Stimulated activated CD8-positive, alpha-beta memory T cell treated with anti-CD3 and anti-CD28 coated beads, Interleukin-15, amount 100 ng/mL, for 24 hours (primary cell): ENCODE results near the gene ARHGAP18.

Experiments
- DNase-seq: peaks from one replicate; pipeline ENCODE4 v3.0.0-alpha.2; 2020; ENCODE audit warnings: low read depth

ARHGAP18 gene

DNA sequence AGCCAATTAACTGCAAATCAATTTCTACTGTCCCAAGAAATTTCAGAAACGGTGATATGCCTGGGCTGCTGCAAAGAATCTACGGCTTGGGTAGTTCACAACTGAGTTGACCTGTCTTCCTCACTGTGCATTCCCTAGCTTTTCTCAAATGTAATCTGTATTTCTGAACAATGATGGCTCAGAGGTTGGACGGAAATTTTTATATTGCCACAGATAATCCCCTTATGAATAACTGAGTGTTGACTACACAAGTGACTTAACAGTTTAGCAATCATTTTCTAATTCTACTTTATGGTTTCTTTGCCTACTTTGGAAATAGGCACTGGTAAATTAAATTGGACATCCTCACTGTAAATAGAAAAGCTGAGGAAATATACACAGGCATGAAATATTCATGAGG lies 94.5 kb downstream of the ARHGAP18 start:
- no peak for DNase-seq

DNA sequence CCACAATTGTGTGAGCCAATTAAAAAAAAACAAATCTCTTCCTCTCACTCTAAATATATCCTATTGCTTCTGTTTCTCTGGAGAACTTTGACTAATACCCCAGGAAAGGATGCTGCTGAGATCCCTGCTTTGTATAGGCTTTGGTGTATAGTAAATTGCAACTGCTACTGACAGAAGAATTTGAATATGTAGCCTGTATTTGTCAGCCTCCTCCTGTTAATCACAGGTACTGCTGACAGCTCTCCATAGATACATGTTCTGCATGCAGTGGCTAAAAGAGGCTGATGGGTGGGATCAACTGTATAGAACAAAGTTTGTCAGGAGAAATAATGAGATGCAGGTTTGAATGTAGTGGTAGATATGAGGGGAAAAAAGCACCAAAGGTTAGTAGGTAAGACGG lies 95.0 kb downstream of the ARHGAP18 start:
- no peak for DNase-seq

DNA sequence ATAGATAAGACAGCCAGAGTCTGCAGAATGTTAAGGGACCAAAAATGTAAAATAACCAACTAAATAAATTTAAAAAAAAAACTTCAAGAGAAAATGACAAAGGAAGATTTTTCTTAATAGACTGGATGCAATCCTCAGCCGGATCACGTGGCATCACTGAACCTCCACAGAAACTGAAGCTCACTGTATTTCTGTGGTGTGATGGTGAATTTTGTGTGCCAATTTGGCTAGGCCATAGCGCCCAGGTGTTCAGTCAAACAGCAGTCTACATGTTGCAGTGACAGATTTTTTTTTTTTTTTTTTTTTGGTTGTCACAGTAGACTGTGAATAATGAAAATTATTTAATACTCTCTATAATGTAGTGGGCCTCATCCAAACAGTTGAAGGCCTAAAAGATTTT lies 95.5 kb downstream of the ARHGAP18 start:
- no peak for DNase-seq

DNA sequence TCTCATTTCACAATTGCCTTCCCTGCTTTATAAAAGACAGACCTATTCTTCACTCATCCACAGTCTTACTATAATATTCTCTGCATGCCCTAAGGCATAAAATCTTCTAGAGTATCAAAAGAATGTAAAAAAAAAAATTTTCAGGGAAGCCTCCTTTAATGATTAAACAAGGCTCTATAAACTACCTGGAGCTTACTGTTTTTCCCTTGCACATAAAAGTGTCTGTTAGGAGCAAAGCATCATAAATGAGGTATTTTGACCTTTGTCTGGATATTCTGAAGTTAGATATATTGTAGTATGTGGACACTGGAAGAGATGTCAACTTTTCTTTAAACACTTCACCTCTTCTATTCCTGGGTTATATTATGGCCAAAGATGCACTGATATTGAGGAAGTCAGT lies 97.5 kb downstream of the ARHGAP18 start:
- no peak for DNase-seq

DNA sequence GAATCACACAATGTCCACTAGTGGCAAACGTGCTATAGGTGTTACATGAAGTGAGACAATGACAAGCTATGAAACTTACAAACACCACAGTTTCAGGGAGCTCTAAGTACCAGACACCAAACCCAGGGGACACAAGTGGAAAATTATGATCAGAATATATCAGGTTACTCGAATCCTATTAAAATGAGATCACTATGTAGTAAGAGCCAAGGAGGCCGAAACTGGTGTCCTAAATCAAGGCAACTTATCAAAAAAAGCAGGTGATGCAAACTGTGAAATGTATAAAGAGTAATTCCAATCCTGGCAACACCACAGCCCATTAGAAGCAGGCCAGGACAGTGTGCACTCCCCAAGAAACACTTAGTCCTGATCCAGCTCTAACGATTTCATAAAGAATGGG lies 100.3 kb downstream of the ARHGAP18 start:
- no peak for DNase-seq

DNA sequence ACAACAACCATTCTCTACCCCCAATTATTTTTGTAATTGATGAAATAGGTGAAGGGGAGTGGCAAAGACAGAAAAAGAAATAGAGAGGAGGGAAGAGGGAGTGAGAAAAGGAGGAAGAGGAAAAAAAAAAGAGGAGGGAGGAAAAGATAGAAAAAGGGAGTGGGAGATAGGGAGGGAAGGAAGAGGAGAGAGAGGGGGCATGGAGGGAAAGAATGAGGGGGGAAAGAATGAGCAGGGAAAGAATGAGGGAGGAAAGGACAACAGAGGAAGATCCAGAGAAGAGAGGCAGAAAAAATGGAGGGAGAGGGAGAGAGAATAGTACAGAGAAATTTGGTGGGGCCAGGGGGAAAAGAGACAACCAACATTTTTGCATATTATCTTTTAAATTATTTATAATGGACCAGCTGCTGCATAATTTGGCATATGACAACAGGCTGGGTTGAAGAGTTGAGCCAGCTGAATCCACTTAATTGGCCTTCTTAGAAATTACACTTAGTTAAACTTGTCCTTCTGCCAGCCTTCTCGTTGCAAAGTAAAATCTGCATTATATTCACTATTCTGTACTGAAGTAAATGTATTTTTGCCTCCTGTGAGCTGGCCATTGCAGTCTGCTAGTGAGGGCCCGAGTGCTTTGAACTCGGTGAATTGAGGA lies 101.0 kb downstream of the ARHGAP18 start:
- DNase-seq, result no peak

DNA sequence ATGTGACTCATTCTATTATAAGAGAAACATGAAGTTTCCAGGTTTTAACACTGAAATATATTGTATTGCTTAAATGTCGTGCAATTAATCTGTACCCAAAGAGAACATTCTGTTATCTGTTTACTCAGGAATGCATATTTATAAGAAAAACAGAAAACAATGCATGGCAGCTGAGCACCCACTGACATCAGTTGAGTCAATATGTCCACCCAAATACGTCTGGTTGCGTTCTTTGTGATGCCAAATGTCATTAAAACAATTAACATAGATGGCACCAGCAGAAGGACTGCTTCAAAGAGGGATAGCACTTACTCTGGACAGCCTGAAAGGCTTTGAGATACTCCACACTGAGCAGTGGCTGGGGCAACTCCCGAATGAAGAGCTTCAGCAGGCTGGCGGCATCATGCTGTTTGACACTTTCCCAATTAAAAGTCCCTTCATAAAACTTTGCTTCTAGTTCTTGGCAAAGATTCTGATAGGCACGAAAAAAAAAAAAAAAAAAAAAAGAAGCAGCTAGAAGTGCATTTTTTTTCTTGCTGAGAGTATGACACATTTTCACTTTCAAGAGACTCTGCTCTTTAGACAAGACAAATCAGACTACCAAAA lies 102.3 kb downstream of the ARHGAP18 start:
- no peak for DNase-seq

DNA sequence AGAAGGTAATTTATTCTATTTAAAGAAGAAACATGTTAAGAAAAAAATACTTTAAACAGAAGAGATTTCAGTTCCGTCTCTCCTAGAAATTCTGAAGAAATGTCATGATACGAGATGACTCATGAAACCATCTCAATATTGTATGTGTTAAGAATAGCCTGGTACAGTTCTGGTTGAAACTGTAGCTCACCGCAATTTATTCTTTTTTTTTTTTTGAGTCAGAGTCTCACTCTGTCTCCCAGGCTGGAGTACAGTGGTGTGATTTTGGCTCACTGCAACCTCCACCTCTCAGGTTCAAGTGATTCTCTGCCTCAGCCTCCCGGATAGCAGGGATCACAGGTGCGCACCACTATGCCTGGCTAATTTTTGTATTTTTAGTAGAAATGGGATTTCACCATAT lies 103.3 kb downstream of the ARHGAP18 start:
- no peak for DNase-seq

DNA sequence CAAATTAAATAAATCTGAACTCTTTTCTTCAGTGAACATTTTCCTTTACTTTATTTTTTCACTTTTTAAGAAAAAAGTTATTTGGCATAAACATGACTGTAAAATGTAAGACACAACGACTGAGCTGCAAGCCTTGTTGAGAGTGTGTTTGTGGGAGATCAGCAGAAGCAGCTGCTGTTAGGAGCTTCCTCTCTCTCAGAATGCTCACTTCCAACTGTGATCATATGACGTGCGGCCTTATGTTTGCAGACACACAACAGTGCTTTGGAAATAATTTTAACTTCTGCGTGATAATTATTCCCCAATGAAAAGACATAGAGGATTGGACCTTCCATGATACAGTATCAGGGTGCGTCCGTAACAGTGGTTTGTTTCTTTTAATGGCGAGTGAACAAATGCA lies 104.0 kb downstream of the ARHGAP18 start:
- DNase-seq, result no peak

DNA sequence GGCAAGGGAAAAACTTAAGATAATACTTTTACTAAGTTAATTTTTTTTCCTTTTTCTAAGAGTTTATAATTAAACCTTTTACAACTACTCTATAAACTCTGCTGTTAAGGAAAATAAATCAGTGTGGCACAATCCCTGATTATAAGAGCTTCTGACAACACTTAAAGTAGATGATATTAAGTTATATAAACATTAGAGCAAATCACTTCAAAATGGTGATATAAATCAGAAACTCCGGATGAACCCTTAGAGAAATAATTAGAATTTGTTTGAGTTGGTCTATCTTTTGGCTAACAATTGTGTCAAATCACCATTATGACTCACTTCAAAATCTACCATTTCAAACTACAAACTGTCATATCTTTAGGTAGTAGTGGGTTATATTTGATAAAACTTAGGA lies 104.9 kb downstream of the ARHGAP18 start:
- no peak for DNase-seq

DNA sequence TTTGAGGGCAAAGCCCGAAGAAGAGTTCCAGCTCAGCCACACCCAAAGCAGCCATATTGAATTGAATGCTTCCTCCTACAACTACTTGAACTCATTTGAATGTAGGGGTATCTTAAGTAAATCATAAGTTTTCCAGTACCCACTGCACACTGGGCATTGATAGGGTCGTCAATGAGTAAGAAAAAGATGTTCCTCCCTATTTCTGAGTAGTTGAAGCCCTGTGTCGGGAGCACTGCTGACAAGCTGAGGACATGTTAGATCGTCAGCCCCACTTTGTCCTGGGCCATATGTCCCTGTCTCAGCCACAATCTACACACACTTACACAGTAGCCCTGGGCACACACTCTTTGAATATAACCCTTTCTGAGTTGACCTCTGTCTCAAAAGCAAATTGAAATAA lies 105.7 kb downstream of the ARHGAP18 start:
- no peak for DNase-seq

DNA sequence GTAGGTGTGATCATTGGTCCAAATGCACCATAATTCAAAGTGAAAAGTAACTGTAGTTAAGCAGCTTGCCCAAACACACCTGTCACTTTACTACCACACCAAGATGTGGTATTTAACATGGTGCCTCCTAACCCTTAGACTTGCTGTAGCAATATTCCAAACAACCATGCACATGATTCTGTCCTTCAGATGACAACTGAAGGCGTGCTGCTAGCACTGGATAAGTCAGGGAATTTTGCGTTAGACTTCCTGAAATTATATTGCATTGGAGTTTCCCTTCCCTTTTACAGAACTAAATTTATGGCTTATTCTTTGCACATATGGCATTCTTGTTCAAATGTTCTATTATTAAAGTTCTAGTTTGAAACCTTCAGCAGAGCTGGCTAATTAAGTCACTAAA lies 106.2 kb downstream of the ARHGAP18 start:
- no peak for DNase-seq

DNA sequence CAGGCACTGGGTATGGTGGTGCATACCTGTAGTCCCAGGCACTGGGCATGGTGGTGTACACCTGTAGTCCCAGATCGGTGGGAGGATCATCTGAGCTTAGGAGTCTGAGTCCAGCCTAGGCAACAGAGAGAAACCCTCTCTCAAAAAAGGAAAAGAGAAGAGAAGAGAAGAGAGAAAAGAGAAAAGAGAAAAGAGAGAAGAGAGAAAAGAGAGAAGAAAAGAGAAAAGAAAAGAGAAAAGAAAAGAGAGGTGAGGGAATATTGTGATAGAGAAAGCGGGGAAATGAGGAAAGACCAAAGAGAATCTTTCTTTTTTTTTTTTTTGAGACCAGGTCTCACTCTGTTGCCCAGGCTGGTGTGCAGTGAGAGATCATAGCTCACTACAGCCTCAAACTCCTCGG lies 108.7 kb downstream of the ARHGAP18 start:
- DNase-seq, result no peak

DNA sequence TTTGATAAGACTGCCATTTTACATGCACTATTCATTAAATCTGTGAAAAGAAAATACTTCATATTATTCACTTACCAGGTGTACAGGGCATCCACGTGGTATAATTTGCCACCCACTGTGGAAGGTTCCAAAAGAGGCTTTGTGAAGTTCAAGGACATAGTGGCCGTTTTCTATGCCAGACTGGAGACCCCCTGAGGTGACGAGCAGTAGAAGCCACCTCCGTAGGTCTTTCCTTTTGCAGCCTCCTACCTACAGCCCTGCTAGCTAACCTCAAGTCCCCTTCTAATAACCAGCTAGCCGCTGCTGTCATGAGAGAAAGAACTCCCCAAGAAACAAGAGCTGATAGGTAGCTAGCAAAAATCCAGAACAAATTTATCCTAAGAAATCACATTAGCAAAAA lies 110.5 kb downstream of the ARHGAP18 start:
- DNase-seq, result no peak

DNA sequence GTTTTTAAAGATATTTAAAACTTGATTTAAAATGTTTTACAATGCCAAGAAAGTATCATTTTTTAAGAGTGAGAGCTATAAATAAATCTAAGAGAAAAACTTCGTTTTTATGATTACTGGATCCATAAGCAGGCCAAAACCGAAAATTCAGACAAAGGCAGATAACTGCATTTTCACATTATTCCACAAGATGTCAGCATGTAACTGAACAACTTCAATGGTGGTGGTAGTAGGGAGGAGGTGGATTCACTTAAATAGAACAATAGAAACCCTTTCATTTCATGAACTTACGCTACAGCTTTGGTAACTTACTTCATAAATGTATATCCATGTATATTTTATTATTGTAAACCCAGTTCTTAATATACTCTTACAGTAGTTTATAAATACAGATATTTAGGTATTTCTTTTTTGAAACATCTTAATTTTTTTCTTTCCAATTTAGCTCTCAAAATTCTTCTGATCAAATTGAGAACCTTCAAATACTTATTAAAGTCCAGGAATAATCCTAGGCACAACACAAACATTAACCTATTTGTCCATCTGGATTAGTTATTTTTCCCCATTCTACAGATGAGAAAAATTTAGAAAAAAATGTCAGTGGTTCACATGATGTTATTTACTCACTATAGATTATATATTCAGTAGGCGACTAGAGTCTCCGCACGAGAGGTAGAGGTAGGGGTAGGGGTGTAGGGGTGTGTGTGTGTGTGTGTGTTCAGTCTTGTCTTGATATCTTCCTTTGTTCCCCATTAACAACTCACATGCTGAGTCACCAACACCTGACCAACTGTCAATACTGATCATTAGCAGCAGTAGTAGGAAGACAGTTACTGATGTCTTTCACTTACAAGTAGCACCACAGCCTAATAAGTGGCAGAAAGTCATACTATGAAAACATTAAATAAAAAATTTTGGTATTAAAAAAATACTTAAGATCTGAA lies 111.5 kb downstream of the ARHGAP18 start:
- no peak for DNase-seq

DNA sequence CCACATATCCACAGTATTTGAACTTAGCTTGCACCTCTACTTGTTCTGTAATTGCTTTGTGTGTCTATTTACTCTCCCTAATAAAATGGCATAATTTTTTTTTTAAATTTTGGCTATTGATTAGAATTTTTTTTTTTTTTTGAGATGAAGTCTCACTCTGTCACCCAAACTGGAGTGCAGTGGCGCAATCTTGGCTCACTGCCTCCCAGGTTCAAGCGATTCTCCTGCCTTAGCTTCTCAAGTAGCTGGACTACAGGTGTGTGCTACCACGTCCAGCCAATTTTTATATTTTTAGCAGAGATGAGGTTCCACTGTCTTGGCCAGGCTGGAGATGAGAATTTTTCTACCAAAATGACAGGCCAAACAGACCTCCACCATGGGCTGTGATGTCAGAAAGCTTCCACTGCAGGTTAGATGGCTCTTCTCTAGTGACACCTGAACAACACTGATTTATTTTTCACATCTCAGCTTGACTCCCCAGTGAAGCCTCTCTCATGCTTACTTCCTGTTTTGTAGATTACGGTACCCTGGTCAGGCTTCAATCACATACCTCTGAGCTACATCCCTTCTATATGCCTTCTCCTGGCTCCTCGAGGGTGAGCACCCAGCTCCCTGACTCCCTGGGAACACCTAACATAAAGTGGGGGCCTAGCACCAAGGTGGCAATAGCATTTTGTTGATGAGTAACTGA lies 112.8 kb downstream of the ARHGAP18 start:
- no peak for DNase-seq

DNA sequence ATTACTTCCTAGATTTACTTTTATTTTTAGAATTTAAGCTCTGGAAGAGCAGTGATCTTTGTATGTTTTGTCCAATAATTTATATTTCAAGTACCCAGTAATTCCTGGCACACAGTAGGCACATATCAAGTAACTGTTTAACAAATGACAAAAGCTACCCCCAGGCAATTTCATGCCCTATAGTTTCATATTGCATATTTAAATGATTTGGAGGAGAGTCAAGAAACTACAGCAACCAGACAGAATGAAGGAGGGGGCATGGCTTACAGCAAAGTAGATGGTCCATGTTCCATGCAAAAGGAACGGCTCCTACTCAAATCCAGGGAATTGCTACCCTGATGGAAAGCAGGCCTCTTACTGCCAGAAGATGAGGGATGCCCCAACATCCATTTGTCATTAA lies 113.5 kb downstream of the ARHGAP18 start:
- DNase-seq, result no peak

DNA sequence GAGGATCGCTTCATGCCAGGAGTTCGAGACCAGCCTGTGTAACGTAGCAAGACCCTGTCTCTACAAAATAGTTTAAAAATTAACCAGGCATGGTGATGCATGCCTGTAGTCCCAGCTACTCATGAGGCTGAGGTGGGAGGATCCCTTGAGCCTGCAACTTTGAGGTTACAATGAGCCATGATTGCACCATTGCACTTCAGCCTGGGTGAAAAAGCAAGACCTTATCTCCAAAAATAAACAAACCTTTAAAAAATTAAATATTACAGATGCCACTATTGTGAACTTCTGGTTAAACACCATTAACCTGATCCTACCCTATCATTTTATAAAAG lies 116.8 kb downstream of the ARHGAP18 start:
- DNase-seq, result no peak

DNA sequence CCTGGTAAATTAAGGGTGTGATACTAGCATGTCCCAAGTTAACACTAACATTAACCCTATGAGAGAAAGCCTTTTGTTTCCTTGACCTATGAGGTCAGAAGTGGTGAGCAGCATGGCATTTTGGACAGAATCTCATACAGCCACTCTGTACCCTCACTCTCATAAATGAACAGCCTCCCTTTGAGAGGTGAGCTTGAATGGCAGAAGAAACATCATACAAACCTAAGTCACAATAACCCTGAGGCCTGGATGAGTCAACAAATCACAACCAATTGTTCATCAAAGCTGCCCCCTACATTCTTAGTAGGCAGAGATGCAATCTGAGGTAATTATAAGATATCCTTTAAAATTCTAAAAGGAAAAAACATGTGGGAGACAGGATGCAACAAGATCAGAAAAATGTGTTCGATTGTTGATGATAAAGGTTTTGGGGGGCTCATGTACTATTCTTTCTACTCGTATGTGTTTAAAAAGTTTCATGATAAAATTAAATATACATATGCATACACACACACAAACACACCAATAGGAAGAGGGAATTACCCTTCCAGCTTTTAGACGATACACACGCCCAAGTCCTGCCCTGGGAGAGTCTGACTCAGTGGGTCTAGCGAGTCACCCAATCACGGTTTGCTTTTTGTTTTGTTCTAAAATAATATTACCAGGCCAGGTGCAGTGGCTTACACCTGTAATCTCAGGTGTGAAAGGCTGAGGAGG lies 117.3 kb downstream of the ARHGAP18 start:
- DNase-seq, result no peak

DNA sequence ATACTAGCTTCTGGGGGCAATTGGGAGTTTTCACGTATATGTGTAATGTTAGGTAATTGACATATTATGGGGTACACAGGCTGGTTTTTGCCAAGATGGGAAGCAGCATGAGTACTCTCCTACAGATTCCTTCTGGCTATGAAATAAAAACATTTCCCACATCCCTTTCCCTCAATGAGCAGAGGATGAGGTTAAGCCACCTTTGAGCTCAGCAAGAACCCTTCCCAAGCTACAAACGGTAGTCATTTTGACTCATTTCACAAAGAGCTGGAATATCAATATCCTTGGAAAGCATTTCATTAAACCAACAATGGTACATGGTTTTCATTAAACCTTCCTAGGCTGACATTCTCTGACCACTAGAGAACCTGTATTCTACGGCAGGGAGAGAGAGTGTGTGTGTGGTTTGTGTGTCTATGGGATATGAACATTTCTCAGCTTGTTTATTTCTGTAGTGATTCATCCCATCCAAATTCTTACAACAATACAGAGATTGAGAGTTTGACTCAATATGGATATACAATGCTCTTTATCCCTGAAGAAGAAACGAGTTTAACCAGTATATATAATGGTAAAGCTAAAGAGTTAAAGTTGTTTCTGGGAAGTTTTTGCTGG lies 119.5 kb downstream of the ARHGAP18 start:
- DNase-seq, result no peak

DNA sequence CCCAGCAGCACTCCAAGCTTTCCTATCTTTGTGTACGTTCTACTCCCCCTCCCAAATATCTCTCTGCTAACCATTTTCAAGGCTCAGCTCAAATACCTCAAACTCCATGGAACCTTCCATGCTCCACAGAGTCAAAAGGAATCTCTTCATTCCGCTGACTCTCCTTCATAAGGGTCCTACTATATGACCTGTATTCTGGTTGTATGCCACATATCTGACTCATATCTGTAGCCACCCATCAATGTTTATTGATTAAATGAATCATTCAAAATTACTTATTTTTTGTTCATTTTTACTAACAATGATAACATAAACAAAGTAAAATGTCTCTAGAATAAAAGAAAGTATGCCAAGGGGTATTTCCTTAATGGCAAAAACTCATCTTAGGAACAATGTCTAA lies 123.2 kb downstream of the ARHGAP18 start:
- DNase-seq, result no peak

DNA sequence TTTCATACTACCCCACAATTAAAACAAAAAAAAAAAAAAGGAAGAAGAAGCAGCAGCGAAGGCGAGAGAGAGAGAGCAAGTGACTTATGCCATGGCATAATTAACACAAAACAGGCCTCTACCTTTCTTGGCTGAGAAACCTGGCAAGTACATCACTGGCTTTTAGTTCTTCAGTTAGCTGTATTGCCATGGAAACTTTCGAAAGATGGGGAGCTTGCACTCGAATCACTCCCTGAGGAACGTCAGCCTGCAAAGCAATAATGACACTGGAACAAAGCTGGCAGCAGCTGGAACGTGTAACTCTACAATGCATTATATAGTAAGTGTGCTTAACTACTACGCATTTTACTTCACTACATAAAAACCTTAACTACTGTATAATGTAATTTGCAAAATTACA lies 126.1 kb downstream of the ARHGAP18 start:
- DNase-seq, result no peak
